ENCODE results near the gene CRKL.
"Not testable (repeated sequence)": the region's sequence is repeated elsewhere in the genome, so short reads cannot be mapped to it uniquely, and the experiment has no call there.

The CRKL gene

DNA sequence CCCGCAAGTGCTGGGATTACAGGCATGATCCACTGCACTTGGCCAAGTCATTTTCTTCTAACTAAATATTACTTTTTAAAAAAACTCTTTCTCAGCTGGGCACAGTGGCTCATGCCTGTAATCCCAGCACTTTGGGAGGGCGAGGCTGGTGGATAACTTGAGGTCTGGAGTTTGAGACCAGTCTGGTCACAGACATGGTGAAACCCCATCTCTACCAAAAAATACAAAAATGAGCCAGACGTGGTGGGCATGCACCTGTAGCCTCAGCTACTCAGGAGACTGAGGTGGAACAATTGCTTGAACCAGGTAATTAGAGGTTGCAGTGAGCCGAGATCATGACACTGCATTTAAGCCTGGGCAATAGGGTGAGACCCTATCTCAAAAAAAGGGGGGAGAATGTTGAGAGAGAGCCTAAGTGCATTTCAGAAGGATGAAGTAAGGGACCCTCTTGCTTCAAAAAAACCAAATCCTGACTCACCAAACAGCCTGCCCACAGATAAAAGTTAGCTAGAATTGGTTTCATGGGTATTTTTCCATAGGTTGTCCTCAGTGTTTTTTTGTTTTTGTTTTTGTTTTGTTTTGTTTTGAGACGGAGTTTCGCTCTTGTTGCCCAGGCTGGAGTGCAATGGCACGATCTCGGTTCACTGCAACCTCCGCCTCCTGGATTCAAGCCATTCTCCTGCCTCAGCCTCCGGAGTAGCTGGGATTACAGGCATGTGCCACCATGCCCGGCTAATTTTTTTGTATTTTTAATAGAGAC, 18.8 kb downstream of the CRKL start:
- peaks cover 23% of the 10 kb centered on the region for H3K4me1 Mint-ChIP-seq (ENCODE audit: low read depth)
- H3K4me3 Mint-ChIP-seq; H3K27me3 Mint-ChIP-seq (ENCODE audit: low read depth); H3K27ac Mint-ChIP-seq; H3K9me3 Mint-ChIP-seq: not testable (repeated sequence)
- H3K36me3 Mint-ChIP-seq (ENCODE audit: low read depth) = peaks cover 25% of the 10 kb centered on the region

DNA sequence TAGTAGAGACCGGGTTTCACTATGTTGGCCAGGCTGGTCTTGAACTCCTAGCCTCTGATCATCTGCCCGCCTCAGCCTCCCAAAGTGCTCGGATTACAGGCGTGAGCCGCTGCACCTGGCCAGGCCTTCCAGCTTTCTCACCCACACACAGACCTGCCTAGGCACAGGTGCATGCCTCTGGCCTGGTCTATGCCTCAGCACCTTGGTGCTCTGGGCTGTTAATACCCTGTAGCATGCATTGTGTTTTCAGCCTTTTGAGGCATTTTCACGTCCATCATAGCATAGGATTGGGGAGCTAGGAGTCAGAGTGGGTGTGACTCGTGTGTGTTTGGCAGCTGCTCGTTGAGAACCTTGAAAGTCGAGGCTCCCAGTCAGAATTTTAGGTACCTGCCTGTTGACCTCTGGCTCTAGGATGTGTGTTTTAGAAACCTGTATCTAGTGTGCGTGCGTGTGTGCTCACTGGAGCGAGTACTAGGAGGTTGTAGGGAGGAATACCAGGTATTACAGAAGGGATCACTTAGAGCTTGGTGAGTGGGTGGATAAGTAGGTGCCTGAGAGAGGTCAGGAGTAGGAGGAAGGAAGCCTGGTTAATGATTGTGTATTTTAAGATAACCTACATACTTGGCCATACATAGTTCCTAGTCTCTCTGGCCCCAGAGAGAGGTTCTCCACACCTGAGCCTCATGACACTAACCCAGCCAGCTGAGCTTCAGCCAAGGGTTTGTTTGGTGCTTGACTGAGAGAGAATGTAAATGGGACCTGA, 20.0 kb downstream of the CRKL start:
- H3K36me3 Mint-ChIP-seq (ENCODE audit: low read depth) = peaks cover 25% of the 10 kb centered on the region
- H3K4me3 Mint-ChIP-seq = no peak overlapping the region
- H3K27ac Mint-ChIP-seq = no peak overlapping the region
- no peaks in the 10 kb centered on the region for H3K27me3 Mint-ChIP-seq (ENCODE audit: low read depth)
- no peaks in the 10 kb centered on the region for H3K9me3 Mint-ChIP-seq
- H3K4me1 Mint-ChIP-seq (ENCODE audit: low read depth) = peaks cover 30% of the 10 kb centered on the region

- Mint-ChIP-seq H3K27me3 (ENCODE audit: low read depth) (no peaks in the 10 kb centered on the region), H3K9me3 (no peaks in the 10 kb centered on the region), H3K36me3 (ENCODE audit: low read depth) (peaks cover 25% of the 10 kb centered on the region), H3K27ac (no peak overlapping the region), H3K4me1 (ENCODE audit: low read depth) (peaks cover 31% of the 10 kb centered on the region), H3K4me3 (no peak overlapping the region)
Measured at GRCh38 chr22:20937794-20938671, 20.8 kb downstream of the CRKL start.

DNA sequence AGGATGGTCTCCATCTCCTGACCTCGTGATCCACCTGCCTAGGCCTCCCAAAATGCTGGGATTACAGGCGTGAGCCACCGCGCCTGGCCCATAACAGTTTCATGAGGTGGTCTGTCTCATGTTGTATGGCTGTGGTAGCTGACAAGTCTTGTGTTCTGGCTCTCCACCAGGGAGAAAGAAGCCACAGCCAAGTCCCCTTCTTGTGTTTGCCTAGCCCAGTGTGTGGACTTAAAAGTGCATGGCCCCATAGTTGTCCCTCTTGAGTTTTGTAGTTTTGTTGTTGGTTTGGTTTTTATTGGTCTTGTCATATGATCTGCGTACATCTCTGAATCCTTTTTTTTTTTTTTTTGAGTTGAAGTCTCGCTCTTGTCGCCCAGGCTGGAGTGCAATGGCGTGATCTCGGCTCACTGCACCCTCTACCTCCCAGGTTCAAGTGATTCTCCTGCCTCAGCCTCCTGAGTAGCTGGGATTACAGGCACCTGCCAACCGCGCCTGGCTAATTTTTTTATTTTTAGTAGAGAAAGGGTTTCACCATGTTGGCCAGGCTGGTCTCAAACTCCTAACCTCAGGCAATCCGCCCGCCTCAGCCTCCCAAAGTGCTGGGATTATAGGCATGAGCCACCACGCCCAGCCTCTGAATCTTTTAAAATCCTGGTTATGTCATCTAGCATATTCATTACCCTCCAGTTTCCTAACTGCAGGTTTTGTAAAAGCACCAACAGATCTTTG, 22.4 kb downstream of the CRKL start:
- not testable (repeated sequence) for H3K9me3 Mint-ChIP-seq; H3K27me3 Mint-ChIP-seq (ENCODE audit: low read depth); H3K4me3 Mint-ChIP-seq; H3K27ac Mint-ChIP-seq
- Mint-ChIP-seq H3K4me1 (ENCODE audit: low read depth) (peaks cover 33% of the 10 kb centered on the region), H3K36me3 (ENCODE audit: low read depth) (peaks cover 21% of the 10 kb centered on the region)

GRCh38 chr22:20940186-20940651, 23.0 kb downstream of the CRKL start:
- no peaks in the 10 kb centered on the region for H3K9me3 Mint-ChIP-seq
- H3K27ac Mint-ChIP-seq = no peak overlapping the region
- peaks cover 34% of the 10 kb centered on the region for H3K4me1 Mint-ChIP-seq (ENCODE audit: low read depth)
- H3K36me3 Mint-ChIP-seq (ENCODE audit: low read depth) = peaks cover 21% of the 10 kb centered on the region
- no peak overlapping the region for H3K4me3 Mint-ChIP-seq
- no peaks in the 10 kb centered on the region for H3K27me3 Mint-ChIP-seq (ENCODE audit: low read depth)

DNA sequence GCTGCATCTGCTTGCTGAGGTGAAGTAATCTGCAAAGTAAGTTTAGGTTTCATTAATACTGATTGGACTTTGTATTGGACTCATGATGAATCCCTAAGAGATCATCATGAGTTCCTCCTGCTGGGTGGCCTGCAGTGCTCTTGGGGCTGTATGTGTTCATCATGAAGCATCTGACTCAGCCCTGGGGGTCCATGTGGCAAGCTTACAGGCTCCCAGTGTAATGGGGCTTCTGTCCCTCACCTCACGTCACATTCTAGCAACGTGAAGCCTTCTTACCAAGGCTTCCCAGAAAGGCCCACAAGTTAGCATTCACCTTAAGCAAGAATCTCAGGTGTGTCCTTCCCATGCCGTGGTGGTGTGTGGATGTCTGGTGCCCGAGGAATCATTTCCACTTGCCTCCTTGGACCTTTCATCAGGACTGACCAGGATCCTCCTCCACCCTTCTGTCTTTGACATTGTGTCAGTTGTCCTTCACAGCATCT, 23.7 kb downstream of the CRKL start:
- H3K4me3 Mint-ChIP-seq = no peak overlapping the region
- H3K27me3 Mint-ChIP-seq (ENCODE audit: low read depth) = no peaks in the 10 kb centered on the region
- peaks cover 36% of the 10 kb centered on the region for H3K4me1 Mint-ChIP-seq (ENCODE audit: low read depth)
- peaks cover 21% of the 10 kb centered on the region for H3K36me3 Mint-ChIP-seq (ENCODE audit: low read depth)
- no peak overlapping the region for H3K27ac Mint-ChIP-seq
- no peaks in the 10 kb centered on the region for H3K9me3 Mint-ChIP-seq

DNA sequence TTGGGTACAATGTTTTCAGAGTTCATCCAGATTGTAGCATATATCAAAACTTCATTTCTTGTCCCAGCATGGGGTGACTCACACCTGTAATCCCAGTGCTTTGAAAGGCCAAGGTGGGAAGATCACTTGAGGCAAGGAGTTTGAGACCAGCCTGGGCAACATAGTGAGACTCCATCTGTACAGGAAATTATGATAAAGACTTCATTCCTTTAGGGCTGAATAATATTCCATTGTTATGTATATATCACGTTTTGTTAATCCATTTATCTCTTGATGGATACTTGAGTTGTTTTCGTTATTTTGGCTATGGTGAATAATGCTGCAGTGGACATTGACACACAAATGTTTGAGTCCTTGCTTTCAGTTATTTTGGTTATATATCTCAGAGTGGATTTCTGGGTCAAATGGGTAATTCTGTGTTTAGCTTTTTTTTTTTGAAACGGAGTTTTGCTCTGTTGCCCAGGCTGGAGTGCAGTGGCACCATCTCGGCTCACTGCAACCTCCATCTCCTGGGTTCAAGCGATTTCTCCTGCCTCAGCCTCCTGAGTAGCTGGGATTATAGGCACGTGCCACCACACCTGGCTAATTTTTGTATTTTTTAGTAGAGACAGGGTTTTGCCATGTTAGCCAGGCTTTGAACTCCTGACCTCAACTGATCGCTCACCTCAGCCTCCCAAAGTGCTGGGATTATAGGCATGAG, 25.1 kb downstream of the CRKL start:
- Mint-ChIP-seq H3K4me1 (ENCODE audit: low read depth) (peaks cover 40% of the 10 kb centered on the region), H3K36me3 (ENCODE audit: low read depth) (peaks cover 16% of the 10 kb centered on the region)
- H3K4me3 Mint-ChIP-seq; H3K9me3 Mint-ChIP-seq; H3K27ac Mint-ChIP-seq; H3K27me3 Mint-ChIP-seq (ENCODE audit: low read depth): not testable (repeated sequence)

DNA sequence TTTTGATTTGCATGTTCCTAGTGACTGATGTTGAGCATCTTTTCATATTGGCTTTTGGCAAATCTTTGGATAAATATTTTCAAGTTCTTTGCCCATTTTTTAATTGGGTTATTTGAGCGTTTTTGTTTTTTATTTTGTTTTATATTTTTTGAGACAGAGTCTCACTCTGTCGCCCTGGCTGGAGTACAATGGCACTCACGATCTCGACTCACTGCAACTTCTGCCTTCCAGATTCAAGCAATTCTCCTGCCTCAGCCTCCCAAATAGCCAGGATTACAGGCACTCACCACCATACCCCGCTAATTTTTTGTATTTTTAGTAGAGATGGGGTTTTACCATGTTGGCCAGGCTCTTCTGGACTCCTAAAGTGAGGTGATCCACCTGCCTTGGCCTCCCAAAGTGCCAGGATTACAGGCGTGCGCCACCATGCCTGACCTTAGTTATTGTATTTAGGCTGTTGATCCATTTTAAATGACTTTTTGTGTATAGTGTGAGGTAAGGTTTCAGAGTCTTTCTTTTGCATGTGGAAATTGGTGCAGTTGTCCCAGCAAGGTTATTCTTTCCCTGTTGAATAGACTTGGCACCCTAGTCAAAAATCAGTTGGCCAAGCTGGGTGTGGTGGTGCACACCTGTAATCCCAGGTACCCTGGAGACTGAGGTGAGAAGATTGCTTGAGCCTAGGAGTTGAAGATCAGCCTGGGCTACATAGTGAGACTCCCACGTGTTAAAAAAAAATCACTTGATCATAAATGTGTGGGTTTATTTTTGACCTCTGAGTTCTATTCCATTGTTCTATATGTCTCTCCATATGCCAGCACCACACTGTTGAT, 26.1 kb downstream of the CRKL start:
- Mint-ChIP-seq H3K27ac (no peak overlapping the region), H3K27me3 (ENCODE audit: low read depth) (no peaks in the 10 kb centered on the region), H3K9me3 (no peaks in the 10 kb centered on the region), H3K4me1 (ENCODE audit: low read depth) (peaks cover 43% of the 10 kb centered on the region), H3K36me3 (ENCODE audit: low read depth) (peaks cover 16% of the 10 kb centered on the region), H3K4me3 (no peak overlapping the region)

DNA sequence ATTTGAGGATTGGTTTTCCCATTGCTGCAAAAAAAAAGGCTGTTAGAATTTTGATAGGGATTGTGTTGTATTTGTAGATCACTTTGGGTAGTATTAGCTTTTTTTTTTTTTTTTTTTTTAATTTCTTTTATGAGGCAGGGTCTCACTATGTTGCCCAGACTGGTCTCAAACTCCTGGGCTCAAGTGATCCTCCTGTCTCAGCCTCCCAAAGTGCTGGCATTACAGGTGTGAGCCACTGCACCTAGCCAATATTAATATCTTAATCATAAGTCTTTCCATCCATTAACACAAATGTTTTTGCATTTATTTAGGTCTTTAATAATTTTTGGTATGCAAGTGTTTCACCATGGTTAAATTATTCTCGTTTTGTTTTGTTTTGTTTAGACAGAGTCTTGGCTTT, 26.8 kb downstream of the CRKL start:
- Mint-ChIP-seq H3K27ac (no peak overlapping the region), H3K4me1 (ENCODE audit: low read depth) (peaks cover 41% of the 10 kb centered on the region), H3K27me3 (ENCODE audit: low read depth) (no peaks in the 10 kb centered on the region), H3K36me3 (ENCODE audit: low read depth) (peaks cover 14% of the 10 kb centered on the region), H3K9me3 (no peaks in the 10 kb centered on the region), H3K4me3 (no peak overlapping the region)

GRCh38 chr22:20945578-20945934, 28.3 kb downstream of the CRKL start:
- no peak overlapping the region for H3K4me3 Mint-ChIP-seq
- H3K27ac Mint-ChIP-seq = no peak overlapping the region
- H3K36me3 Mint-ChIP-seq (ENCODE audit: low read depth) = peaks cover 18% of the 10 kb centered on the region

DNA sequence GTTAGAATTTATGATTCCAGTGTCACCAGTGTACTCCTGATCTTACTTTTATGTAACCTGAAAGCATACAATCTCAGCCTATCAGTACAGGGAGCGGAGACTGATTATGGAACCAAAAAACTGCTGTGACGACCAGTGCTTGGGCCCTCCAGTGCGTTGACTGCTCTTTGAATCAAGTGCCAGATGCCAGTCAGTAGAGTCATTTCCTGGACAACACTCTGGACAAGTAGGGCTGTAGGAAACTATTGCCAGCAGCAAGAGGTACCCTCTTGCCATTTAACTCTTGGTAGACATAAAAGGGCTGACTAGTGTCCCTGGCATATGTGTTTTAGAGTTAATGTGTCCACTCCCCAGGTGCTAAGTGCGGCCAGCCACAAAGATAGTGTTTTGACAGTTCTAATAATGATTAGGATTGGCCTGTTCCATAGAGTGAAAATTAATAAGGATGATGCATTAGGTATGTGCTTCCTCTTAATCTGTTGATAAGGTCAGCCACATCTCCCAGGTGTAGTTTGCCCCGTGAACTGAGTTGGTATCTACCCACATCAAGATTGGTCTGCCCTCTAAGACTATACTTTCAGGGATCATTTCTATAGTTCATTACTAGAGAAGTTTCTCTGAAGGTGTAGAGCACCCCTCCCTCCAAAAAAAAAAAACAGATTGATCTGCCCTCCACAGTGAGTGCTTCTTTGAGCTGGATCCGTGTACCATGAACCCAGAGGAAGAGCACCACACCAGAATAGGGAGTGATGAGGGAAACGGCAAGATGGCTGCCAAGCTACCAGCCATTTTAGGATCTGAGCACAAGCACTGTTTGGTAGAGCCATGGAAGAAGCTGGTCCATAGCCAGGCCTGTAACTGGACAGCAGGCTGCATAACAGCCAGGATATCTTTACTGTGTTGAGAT, 29.1 kb downstream of the CRKL start:
- no peaks in the 10 kb centered on the region for H3K27me3 Mint-ChIP-seq (ENCODE audit: low read depth)
- H3K4me1 Mint-ChIP-seq (ENCODE audit: low read depth) = peaks cover 40% of the 10 kb centered on the region
- no peak overlapping the region for H3K4me3 Mint-ChIP-seq
- no peak overlapping the region for H3K27ac Mint-ChIP-seq
- peaks cover 16% of the 10 kb centered on the region for H3K36me3 Mint-ChIP-seq (ENCODE audit: low read depth)
- no peaks in the 10 kb centered on the region for H3K9me3 Mint-ChIP-seq

More at GRCh38 chr22:20945578-20945934, 28.3 kb downstream of the CRKL start:
- H3K27me3 Mint-ChIP-seq (ENCODE audit: low read depth) = no peaks in the 10 kb centered on the region
- peaks cover 47% of the 10 kb centered on the region for H3K4me1 Mint-ChIP-seq (ENCODE audit: low read depth)
- no peaks in the 10 kb centered on the region for H3K9me3 Mint-ChIP-seq

DNA sequence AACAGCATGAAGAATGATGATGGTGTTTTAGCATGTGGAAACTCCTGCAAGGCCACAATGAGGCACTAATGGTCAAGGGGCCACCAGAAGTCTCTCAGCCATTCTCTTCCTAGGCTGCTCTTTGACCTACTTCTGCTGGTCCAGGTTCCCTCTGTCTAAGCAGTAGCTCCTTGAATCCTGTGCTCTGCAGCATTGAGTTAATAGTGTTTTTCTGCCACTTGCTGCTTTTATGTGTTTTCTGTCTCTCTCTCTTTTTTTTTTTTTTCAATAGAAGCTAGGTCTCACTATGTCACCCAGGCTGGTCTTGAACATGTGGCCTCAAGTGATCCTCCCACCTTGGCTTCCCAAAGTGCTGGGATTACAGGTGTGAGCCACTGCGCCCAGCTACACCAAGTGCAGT, 29.8 kb downstream of the CRKL start:
- no peak overlapping the region for H3K4me3 Mint-ChIP-seq
- peaks cover 37% of the 10 kb centered on the region for H3K4me1 Mint-ChIP-seq (ENCODE audit: low read depth)
- H3K27me3 Mint-ChIP-seq (ENCODE audit: low read depth) = no peaks in the 10 kb centered on the region
- H3K36me3 Mint-ChIP-seq (ENCODE audit: low read depth) = peaks cover 16% of the 10 kb centered on the region
- H3K9me3 Mint-ChIP-seq = no peaks in the 10 kb centered on the region
- H3K27ac Mint-ChIP-seq = no peak overlapping the region
